Tibial nerve (tissue), 4 donors: ENCODE measurements around the gene PCDHGA3.

ENCODE experiments used
- CTCF ChIP-seq, 5 experiments: fragments of 200-600 bp in 3 of 5; fragments of 450-650 bp in 2 of 5; sonication (generic) in 3 of 5; IDR thresholded peaks; one replicate each; pipeline ENCODE4 v1.5.1; 2016 to 2019; ENCODE audit warnings: antibody characterized with exemption in 5 of 5, mild to moderate bottlenecking in 3 of 5, moderate library complexity in 2 of 5
- EP300 ChIP-seq, 2 donors: sonication (generic); formaldehyde crosslinking; IDR thresholded peaks; one replicate each; pipeline ENCODE4 v1.6.1; 2017; ENCODE audit warnings: antibody characterized with exemption in 2 of 2, mild to moderate bottlenecking in 1 of 2

GRCh38 chr5:141393267-141393666, 49.6 kb downstream of the PCDHGA3 start:
- TF ChIP-seq EP300 (IDR thresholded peaks at IDR 0.05) (no peak), CTCF (IDR thresholded peaks at IDR 0.05) (no peak)
